GM12878 (cell line): ENCODE data around the gene ANKRD60.

ENCODE experiments used
- CHD2 ChIP-seq: IDR thresholded peaks from 2 replicates; pipeline ENCODE4 v1.6.1; 2011; ENCODE audit warnings: low read depth, low read length, improper control_type of control experiment, borderline replicate concordance
- NFIC ChIP-seq: IDR thresholded peaks from 2 replicates; pipeline ENCODE4 v1.6.1; 2012; ENCODE audit warnings: low read depth, mild to moderate bottlenecking, inconsistent platforms, low read length, moderate library complexity
- POLR2AphosphoS2 ChIP-seq: IDR thresholded peaks from 2 replicates; pipeline ENCODE4 v1.6.1; 2011; ENCODE audit warnings: low read depth, mild to moderate bottlenecking, low read length, improper control_type of control experiment, moderate library complexity
- POLR2AphosphoS5 ChIP-seq: IDR thresholded peaks from 2 replicates; pipeline ENCODE4 v1.6.1; 2011; ENCODE audit warnings: mild to moderate bottlenecking, low read length, inconsistent platforms
- SUZ12 ChIP-seq: fragments of 200-600 bp; sonication (generic); IDR thresholded peaks from one replicate; pipeline ENCODE4 v1.6.1; 2018; ENCODE audit warnings: antibody characterized with exemption, mild to moderate bottlenecking; ENCODE audit not compliant: unreplicated experiment
- TCF12 ChIP-seq: IDR thresholded peaks from 2 replicates; pipeline ENCODE4 v1.6.1; 2011; ENCODE audit warnings: low read depth, mild to moderate bottlenecking, low read length
- ZNF207 ChIP-seq: fragments of 450-650 bp; IDR thresholded peaks from 2 replicates; pipeline ENCODE4 v1.6.1; 2014; ENCODE audit warnings: antibody characterized with exemption, mild to moderate bottlenecking, borderline replicate concordance
- ZNF217 ChIP-seq: fragments of 450-650 bp; IDR thresholded peaks from 2 replicates; pipeline ENCODE4 v1.6.1; 2017; ENCODE audit warnings: antibody characterized with exemption, mild to moderate bottlenecking
- TF ChIP-seq, protein P1 (sequence below), 3 experiments: IDR thresholded peaks in 2 of 3; conservative IDR thresholded peaks in 1 of 3; 2 replicates each; pipeline ENCODE4 v1.5.1; 2011; ENCODE audit warnings: low read depth in 3 of 3, low read length in 3 of 3, mild to moderate bottlenecking in 3 of 3, control low read depth in 2 of 3, moderate library complexity in 2 of 3, inconsistent platforms in 1 of 3, mixed read lengths in 1 of 3; ENCODE audit not compliant: control insufficient read depth in 2 of 3, insufficient read depth in 1 of 3; ENCODE audit errors: extremely low read depth in 1 of 3
- TF ChIP-seq, protein P2 (sequence below): fragments of 450-650 bp; IDR thresholded peaks from 2 replicates; pipeline ENCODE4 v1.6.1; 2017; ENCODE audit warnings: mild to moderate bottlenecking, low read depth, inconsistent platforms; ENCODE audit not compliant: poor library complexity, severe bottlenecking

DNA sequence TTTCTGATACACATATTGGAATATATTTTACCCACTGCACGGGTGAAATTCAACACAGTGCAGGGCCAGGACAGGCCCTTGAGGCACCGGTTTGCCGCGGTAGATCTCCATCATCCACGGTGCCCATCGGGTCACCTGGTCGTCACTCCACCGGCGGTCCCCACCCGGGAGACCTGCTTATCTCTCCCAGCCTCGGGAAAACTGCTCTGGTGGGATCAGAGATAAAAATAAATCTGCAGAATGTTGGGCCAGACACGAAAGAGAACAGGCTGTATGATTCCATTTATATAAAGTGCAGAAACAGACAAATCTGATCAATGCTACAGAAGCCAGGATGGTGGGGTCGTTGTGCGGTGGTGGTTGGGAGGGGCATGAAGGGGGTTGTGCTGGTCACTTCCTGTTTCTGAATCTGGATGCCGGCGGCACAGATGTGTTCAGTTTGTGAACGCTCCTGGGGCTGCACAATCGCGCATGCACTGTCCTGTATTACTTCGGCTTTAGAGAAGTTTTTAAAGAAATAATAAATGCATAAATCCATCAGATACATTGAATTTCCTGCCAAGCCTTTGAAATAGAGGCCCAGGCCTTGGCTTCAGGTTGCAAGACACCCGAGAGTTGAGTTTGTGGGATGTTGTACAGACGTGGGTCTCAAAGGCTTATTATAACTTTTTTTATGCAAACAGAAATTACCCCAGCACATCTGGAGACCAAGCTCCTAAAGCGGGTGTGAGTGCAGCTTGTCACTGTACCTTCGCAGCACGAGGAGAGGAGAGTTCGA lies 54.3 kb downstream of the ANKRD60 start:
- TF ChIP-seq, protein P1, sequence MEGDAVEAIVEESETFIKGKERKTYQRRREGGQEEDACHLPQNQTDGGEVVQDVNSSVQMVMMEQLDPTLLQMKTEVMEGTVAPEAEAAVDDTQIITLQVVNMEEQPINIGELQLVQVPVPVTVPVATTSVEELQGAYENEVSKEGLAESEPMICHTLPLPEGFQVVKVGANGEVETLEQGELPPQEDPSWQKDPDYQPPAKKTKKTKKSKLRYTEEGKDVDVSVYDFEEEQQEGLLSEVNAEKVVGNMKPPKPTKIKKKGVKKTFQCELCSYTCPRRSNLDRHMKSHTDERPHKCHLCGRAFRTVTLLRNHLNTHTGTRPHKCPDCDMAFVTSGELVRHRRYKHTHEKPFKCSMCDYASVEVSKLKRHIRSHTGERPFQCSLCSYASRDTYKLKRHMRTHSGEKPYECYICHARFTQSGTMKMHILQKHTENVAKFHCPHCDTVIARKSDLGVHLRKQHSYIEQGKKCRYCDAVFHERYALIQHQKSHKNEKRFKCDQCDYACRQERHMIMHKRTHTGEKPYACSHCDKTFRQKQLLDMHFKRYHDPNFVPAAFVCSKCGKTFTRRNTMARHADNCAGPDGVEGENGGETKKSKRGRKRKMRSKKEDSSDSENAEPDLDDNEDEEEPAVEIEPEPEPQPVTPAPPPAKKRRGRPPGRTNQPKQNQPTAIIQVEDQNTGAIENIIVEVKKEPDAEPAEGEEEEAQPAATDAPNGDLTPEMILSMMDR (IDR thresholded peaks at IDR 0.05 in 2 of 3, conservative IDR thresholded peaks at IDR 0.05 in 1 of 3; ENCODE audit: control insufficient read depth in 2 of 3, extremely low read depth in 1 of 3, insufficient read depth in 1 of 3, low read depth in 3 of 3, low read length in 3 of 3) = no peak
- no peak for TF ChIP-seq POLR2AphosphoS5
- TF ChIP-seq POLR2AphosphoS2 = no peak
- no peak for TF ChIP-seq ZNF207
- TF ChIP-seq, protein P2, sequence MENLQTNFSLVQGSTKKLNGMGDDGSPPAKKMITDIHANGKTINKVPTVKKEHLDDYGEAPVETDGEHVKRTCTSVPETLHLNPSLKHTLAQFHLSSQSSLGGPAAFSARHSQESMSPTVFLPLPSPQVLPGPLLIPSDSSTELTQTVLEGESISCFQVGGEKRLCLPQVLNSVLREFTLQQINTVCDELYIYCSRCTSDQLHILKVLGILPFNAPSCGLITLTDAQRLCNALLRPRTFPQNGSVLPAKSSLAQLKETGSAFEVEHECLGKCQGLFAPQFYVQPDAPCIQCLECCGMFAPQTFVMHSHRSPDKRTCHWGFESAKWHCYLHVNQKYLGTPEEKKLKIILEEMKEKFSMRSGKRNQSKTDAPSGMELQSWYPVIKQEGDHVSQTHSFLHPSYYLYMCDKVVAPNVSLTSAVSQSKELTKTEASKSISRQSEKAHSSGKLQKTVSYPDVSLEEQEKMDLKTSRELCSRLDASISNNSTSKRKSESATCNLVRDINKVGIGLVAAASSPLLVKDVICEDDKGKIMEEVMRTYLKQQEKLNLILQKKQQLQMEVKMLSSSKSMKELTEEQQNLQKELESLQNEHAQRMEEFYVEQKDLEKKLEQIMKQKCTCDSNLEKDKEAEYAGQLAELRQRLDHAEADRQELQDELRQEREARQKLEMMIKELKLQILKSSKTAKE = no peak
- no peak for TF ChIP-seq CHD2
- no peak for TF ChIP-seq NFIC
- no peak for TF ChIP-seq SUZ12
- no peak for TF ChIP-seq TCF12
- TF ChIP-seq ZNF217 = no peak
